HG03460 (cell line): Measurements from ENCODE around the gene MSLN.

Source experiments
- ATAC-seq: cut with Tn5 transposase; IDR thresholded peaks from one replicate; pipeline ENCODE4 v1.9.1; 2021; ENCODE audit not compliant: unreplicated experiment

MSLN gene

GRCh38 chr16:722835-723633, 37.5 kb upstream of the MSLN start:
- no peak for ATAC-seq

DNA sequence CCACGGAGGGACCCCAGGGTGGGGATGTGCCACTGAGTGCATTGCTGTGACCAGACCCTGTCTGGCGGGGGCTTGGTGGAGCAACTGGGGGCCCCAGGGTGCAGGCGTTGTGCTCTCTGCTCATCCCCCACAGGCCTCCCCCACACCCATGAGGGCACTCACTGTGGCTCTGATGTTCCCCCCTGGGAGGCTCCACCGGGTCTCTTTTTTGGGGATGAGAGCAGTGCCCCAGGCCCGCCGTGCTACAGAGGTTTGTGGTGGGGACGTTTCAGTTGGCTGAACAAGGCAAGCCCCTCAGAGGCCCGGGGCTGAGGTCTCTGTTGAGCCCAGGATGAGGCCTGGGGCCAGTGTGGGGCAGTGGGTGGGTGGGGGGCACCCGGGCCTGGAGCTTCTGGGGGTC, 36.8 kb upstream of the MSLN start:
- ATAC-seq = no peak

- no peak for ATAC-seq
Measured at GRCh38 chr16:724188-725040, 36.1 kb upstream of the MSLN start.

DNA sequence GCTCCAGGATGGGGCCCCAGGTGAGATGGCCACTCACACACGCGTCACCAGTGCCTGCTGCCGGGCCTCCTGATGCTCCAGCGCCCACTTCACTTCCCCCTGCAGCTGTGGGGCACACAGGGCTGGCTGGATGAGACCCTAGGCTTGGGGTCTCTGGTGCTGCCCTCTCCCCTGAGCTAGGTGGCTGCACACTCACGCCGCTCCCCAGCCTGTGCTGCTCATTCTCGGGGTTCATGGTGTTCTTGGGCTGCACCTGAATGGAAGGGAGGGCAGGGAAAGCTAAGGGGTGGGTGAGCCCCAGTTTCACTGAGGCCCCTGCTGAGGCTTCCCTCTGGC, 35.5 kb upstream of the MSLN start:
- no peak for ATAC-seq

DNA sequence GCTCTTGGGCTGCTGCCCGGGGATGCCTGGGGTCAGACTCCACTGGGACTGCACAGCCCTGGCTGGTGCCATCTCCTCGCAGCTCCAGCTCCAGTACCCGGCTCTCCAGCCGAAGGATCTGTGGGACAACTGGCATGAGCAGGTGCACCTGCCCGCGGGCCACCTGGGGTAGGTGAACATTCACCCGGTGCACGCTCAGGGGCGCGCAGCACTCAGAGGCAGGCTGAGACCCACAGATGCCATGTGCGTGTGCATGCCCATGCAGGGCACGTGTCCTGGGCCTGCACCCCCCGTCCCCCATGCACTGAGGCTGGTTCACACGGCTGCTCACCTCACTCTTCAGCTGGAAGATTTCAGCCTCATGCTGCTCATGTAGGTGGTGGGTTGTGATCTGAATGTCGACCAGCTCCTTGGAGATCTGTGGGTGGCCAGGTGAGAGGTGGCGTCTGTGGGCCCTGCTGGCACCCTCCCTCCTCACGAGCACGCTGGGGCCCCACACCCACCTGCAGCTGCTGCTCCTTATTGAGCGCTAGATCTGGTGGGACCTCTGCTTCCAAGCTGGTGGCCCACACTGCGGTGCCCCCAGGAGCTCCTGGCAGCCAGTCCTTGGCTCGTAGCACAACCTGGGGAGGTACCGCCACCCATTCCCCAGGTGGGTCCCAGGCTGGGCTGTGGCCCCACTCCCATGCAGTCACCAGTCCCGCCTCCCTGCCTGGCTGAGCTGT, 34.9 kb upstream of the MSLN start:
- no peak for ATAC-seq

DNA sequence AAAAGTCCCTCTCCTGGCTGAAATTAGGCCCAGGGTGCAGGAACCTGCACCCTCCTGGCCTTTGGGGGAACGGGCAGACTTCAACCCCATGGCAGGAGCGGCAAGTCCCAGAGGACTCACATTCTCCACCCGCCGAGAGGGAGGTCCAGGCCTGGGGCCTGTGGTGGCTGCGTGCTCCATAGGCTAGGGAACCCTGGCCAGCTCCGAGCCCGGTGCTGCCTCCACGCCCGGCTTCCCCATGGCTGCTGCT, 34.4 kb upstream of the MSLN start:
- ATAC-seq = no peak

GRCh38 chr16:726438-727290, 33.9 kb upstream of the MSLN start, which contains the start of the genes CCDC78 and HAGHL:
Gene CCDC78 (minus strand): TSS chr16:726443. CDS start chr16:726367, 76 bp downstream.
Gene HAGHL (plus strand): TSS chr16:727106. CDS start chr16:727510, 404 bp downstream.
- ATAC-seq = no peak

DNA sequence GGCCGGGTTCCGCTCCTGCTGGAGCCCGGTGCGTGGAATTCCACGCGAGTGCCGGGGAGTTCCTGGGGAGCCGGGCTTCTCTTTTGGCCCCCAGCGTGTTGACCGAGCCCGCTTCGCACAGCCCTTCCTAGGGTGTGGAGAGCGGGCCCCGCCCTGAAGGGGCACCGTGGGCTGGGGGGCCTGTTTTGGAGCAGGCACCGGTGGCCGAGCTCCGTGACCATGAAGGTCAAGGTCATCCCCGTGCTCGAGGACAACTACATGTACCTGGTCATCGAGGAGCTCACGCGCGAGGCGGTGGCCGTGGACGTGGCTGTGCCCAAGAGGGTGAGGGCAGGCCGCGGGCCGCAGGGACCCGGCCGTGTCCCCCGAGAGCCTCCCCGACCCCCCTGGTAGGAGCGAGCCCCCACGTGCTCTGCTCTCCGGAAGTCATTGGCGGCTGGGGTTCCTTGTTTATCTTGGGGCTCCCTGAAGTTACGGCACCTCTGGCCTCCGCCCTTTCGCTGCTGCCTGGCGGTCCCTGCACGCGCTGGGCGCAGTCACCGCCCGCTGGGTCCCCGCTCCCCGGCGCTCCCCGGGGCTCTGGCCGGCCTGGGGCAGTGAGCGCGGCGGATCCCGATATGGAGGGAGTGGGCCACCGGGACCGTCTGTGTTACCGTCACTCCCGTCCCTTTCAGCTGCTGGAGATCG, 33.1 kb upstream of the MSLN start:
- peak; percentile 5 for ATAC-seq

DNA sequence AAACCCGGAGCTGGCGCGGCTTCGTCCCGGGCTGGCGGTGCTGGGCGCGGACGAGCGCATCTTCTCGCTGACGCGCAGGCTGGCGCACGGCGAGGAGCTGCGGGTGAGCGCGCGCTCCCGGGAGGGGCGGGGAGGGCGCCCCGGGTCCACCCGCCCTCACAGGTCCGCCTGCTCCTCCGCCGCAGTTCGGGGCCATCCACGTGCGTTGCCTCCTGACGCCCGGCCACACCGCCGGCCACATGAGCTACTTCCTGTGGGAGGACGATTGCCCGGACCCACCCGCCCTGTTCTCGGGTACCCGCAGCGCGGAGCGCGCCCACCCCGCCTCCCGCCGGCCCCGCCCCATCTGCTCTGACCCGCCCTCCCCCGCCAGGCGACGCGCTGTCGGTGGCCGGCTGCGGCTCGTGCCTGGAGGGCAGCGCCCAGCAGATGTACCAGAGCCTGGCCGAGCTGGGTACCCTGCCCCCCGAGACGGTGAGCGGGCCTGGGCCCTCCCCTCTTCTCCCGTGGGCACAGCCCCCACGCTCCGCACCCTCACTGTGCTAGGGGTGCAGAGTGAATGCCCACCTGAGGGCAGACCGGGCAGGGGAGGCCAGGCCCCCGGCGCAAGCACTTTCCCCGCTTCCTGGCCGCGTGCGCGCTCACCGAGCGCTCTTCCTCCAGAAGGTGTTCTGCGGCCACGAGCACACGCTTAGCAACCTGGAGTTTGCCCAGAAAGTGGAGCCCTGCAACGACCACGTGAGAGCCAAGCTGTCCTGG, 32.2 kb upstream of the MSLN start:
- peak; percentile 37 for ATAC-seq

- ATAC-seq = no peak
Measured at GRCh38 chr16:728890-729744, 31.4 kb upstream of the MSLN start.

DNA sequence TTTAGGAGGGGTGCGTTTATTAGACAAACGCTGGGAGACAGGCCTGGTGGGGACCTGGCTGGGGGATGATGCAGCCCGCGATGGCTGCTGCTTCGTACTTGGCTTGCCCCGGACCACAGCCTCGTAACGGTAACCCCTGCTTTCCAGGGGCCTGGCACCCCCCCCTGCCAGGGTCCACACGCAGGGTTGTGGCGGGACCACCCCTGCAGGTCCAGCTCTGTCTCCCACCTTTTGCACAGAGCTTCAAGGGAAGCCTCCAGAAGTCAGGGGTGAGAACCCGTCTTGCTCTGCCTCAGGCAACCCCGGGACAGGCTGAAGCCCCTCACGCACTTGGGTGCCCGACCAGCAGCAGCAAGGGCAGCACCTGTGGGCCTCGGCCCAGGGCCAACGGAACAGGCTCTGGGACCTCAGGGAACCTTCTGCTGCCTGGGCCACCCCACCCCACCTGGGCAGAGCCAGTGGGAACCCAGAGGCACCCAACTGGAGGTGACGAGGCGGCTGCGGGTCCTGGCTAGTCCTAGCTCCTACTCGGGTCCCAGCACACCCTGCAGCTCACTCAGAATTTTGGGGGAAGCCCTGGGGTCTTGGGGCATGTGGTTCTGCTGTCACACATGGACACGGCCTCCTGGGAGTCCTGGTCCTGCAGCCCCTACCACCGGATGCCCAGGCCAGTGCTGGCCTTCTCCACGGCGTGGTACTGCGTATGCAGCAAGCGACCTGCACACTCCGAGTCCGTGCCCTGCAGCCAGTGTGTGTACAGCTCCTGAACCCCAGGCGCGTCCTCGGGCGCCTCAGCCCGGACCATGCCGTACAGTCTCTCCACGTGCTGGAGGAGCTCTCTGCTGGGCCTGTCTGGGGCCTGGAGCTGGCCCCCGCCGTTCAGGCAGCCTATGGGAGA, 30.5 kb upstream of the MSLN start:
- ATAC-seq = no peak

DNA sequence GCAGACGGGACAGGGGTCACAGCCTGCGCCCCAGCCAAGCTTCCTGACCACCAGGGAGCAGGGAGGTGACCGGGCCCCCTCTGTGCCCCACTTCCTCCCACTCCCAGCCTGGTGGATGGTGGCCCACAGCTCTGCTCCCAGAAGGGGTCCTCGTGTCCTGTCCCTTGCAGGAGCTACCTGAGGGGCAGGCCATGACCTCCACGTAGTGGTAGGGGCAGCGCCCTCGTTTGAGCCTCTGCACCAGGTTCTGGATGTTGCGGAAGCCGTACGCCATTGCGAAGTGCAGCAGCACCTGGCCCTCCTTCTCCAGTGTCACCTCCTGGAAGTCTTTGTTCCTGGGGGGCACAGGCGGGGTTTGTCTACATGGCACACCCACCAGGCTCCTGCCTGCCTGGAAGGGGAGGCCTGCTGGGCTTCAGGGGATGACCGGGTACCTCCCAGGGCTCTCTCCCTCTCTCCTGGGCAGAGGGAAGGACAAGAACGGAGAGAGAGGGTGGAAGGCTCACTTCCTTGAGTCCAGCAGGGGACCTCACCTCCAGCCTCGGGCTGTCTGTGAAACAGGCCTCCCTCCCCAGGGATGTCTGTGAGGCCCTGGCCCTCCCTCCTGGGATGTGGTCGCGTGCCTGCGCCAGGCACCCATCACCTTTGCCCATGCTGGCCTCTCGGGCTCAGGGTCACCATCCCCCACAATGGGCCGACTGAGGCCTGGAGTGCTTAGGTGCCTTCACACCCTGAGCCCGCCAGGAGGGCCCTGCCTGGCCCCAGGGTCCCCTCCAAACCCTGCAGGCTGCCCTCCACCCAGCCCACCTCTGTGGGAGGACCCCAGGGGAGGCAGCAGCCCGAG, 29.6 kb upstream of the MSLN start:
- no peak for ATAC-seq

- no peak for ATAC-seq
Measured at GRCh38 chr16:732332-732731, 28.2 kb upstream of the MSLN start.

DNA sequence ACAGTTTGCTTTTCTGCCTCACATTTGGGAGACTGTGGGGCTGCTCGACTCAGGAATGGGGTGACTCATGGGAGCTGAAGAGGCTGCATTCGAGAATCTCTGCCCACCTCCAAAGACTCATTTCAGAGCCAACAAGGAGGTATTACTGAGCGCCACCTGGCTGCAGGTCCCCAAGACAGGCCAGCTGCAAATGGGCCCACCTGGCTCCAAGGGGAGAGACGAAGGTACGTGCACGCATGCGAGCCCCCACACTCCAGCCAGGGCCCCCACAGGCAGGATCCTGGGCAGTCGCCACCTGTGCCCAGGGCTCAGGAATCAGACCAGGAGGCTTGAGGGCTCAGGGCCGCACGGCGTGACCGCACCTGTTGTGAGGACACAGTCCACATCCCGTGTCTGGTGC, 27.6 kb upstream of the MSLN start:
- no peak for ATAC-seq

DNA sequence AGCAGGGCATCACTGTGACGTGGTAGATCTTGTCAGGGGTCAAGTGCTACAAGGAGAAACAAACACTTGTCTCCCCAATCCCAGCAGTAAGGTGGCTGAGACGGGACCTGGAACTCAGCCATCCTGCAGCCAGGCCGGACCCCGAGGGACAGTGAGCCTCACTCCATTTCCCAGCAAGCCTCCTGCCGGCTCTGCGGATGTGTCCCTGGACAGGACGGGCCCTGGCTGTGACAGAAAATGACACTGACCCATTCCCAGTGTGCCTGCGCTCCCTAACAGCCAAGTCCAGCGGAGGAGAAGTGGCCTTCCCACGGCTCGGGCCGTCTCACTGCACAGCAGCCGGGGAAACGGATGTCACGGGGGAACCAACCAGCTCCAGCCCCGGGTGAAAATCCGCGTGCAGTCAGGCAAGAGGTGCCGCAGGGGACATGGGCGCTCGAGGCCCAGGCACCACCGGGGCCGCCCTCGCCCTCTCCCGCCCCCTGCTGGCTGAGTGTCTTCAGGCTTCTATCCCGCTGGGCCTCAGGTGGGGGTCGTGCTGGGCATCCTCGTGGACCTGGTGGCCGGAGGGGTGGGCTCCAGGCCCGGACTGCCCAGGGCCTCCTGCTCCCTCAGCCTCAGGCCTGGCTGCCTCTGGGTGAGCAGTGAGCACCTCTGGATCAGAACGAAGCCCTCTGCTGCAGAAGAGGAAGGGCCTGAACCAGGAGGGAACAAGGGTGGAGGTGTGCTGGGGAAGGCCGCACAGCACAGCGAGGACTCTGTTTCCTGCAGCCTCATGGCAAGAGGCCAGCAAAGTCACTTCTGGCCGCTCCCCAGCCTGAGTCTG, 26.9 kb upstream of the MSLN start:
- no peak for ATAC-seq
